GM18951 (cell line): Measurements from ENCODE around the gene NFE2L1.

Experiments used
- POLR2A ChIP-seq: IDR thresholded peaks from 4 replicates; pipeline ENCODE4 v1.6.1; 2011; ENCODE audit warnings: mild to moderate bottlenecking; ENCODE audit not compliant: insufficient read length, insufficient read depth; ENCODE audit errors: extremely low read depth
- in situ Hi-C: fragments of 300-500 bp; cut with MboI; formaldehyde crosslinking; loops from one replicate; pipeline ENCODE4 v1.12.0; 2022; ENCODE audit warnings: low sequenced_read_pairs, mixed read lengths, inconsistent platforms; ENCODE audit not compliant: unreplicated experiment

The NFE2L1 gene

DNA sequence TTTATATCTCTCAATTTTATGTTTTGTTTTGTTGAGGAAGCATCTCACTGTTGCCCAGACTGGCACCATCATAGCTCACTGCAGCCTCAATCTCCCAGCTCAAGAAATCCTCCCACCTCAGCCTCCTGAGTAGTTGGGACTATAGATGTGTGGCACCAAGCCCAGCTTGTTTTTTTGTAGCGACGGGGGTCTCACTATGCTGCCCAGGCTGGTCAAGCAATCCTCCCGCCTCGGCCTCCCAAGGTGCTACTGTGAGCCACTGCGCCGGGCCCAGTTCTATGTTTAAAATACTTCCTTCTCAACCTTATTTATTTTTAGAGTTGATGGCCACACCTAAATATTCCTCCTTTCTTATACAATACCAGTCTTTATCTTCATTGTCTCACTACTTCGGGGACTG lies 1.9 kb upstream of the NFE2L1 start:
- no peak for TF ChIP-seq POLR2A

DNA sequence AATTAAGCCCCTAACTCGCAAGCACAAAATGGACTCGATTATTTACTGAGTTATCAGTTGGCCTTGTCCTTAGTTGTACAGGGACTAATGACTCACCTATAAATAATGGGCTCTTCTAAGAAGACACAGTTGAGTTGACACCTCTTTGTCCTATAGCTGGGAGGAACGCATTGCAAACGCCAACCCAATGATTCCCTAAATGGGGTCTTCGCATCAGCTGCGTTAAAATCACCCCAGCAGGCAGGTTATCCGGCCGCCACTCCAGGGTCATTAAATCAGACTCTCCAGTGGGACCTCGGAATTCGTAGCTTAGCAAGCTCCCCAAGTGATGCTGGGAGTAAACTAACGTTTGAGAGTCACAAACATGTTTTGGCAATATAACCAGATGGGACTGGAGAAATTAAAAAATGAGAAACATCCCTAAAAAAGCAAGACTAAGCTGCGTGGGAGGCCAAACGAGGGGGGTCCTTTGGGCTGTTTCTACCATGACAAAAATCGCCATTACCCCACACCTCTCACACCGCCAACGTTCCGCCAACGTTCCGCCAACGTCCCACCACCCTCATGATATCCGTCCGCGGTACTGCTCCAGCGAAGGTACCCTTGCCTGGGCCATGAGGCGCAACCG lies 932 bp upstream of the NFE2L1 start:
- TF ChIP-seq POLR2A = peak; percentile 80
- in situ Hi-C loops = no loop called here

More for the DNA sequence above, 1.9 kb upstream of the NFE2L1 start:
- in situ Hi-C loops = no loop called here

DNA sequence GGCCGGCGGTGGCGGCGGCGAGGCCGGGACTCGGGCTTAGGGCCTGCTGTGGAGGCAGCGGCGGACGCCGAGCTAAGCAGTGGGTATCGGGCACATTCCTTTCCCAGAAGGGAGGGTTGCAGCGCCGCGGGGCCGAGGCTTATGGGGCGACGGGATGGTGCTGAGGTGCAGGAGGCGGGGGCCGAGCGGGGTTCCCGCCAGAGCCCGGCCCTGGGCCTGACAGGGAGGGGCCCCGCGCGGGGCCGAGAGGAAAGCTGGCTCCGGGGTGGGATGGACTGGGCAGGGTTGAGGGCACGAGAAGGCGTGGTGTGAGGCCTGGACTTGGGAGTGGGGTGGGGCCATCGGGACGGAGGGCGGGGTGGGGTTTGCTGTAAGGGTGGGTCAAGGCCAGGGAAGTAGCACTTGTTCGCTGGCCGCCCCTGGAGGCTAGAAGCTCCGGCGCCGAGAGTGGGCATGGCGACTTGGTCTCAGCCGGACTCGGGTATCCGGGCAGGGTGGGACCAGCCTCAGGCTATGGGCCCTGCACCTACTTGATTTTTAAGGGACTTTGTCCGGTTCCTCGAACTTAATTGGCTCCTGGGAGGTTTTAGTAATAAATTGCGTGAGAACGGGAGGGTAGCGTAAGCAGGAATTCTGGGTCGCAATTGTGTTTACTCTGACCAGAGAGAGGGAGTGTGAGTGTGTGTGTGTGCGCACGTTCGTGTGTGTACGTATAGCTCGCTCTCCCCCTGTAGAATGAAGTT lies 396 bp downstream of the NFE2L1 start:
- TF ChIP-seq POLR2A = peak; percentile 78

DNA sequence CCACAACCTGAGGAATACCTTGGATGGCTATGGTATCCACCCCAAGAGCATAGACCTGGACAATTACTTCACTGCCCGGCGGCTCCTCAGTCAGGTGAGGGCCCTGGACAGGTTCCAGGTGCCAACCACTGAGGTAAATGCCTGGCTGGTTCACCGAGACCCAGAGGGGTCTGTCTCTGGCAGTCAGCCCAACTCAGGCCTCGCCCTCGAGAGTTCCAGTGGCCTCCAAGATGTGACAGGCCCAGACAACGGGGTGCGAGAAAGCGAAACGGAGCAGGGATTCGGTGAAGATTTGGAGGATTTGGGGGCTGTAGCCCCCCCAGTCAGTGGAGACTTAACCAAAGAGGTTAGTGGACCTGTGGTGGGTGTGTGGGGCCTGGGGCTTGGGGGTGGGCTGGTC lies 3.1 kb downstream of the NFE2L1 start:
- in situ Hi-C loops = no loop called here
- no peak for TF ChIP-seq POLR2A

More for the DNA sequence above, 396 bp downstream of the NFE2L1 start:
- in situ Hi-C loops = no loop called here

DNA sequence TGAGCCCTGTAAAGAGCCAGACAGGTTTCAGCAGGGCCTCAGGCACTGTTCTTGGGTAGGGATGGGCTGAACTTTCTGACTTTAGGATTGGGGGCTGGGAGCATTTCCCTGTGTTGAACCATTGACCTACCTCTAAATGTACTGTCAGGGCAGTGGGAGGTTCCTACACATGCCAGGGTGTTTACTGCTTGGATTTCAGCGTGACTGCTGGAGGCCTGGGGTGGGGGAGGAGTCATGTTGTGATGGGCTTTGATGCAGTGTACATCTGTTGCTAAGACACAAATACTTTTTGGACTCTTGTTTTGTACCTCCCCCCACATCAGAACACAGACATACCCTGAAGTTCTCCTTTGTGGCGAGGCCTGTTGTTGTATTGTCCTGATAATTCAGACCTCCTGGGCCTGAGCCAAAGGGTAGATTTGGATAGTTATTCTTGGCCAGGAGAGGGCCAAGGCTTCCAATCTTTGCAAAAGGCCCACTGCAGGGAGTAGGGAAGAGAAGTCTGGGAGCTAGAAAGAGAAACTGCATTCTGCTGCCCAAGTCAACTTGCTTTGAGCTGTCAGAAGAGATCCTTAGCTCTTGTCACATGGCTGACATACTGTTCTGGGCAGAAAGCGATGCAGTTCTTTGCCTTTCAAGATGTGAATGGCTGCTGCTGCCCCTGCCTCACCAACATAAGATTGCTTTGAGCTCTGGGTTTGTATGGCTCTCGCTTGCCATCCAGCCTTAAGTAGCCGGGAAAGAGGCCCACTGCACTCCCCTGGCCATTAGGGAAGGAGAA lies 3.7 kb downstream of the NFE2L1 start:
- TF ChIP-seq POLR2A = no peak
- in situ Hi-C loops = no loop called here

DNA sequence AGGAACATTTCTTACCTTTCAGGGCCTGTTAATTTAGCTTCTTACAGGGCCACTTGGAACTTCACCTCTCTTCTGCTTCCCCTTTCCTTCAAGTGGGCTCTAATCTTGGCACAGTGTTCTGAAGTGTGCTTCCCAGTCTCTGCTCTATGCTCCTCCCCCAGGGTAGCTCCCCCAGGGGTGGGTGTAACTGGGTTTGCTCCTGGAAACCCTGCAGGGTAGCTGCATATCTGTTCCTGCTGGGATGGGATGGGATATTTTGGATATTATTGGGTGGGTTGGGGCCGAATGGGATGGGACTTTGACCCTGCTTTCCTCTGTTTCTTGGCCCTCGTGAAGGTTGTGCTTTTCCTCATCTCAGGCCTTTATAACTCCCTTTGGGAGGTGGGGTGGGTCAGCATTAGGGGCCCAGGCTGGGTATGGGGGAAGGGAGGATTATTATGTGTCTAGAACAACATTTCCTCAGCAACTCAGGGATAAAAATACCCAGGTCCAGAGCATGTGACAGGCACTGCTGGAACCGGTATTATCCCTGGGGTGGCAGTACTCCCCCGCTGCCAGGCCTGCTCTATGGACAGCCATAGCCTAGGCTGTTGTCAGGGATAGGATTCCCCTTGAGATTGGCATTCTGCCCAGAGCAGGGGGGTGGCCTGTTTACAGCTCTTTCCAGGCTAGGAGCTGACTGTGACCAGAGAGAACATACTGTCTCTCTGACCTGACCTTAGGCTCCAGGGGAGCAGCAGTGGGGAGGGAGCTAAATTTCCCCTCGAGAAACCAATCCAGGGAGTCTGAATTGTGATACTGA lies 5.0 kb downstream of the NFE2L1 start:
- in situ Hi-C loops = no loop called here
- no peak for TF ChIP-seq POLR2A

DNA sequence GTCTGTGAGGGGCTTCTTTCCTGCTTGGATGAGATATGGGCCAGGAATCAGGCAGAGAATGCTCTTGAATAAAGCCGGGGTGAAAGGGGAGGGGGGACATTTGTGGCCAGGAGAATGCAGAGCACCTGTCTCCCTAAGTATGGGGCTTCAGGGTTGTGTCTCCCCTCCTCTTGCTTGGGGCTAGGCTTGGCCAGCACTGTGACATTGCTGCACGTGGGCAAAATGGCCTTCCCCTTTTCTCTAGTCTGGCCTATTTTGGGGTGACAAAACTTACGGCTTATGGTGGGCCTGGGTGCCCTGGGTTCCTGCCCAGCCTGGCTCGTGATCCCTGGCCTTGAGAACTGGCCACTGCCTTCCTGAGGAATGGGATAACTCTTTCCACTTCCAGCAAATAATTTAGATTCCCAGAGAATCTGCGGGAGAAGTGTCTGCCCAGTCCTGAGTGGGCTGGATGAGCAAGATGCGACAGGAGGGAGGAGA lies 5.6 kb downstream of the NFE2L1 start:
- TF ChIP-seq POLR2A = no peak
- in situ Hi-C loops = no loop called here

DNA sequence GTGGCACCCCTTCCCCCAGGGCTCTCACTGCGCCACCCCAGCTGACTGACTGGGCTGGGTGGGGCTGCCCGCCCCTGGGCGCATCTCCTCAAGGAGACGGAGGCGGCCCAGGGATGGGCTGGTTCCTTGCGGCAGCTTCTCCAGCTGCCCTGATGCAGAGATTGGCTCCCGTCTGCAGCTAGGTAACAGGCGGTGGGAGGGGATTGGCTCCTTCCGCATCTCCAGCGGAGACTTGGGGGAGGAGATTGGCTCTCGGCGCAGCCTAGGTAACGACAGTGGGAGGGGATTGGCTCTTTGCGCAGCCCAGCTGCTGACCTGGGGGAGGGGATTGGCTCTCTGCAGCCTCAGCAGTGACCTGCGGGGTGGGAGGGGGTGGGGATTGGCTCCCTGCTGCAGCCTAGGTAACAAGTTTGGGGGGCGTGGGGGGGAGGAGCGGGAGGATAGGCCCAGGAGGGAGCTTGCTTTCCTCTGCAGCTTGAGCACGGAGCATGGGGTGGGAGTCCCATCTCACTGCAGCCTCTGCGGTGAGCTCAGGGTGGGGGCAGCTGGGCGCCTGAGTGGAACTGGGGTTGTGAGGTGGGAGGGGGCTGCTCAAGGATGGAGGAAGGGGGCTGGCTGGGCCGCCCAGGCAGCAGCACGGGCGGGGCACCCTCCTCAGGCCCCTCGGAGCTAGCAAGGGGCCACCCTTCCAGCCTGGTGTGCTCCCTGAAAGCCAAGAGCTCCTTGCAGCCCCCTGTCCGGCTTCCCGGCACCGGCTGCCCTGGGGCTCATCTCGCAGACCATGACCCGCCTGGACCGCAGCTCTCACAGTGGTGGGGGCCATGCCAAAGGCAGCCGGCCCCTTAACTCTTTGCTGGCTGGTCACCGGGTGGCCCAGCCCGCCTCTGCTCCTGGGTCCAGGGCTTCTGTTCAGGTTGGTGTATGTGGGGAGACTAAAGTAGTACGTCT lies 6.4 kb downstream of the NFE2L1 start:
- in situ Hi-C loops = no loop called here
- TF ChIP-seq POLR2A = no peak

DNA sequence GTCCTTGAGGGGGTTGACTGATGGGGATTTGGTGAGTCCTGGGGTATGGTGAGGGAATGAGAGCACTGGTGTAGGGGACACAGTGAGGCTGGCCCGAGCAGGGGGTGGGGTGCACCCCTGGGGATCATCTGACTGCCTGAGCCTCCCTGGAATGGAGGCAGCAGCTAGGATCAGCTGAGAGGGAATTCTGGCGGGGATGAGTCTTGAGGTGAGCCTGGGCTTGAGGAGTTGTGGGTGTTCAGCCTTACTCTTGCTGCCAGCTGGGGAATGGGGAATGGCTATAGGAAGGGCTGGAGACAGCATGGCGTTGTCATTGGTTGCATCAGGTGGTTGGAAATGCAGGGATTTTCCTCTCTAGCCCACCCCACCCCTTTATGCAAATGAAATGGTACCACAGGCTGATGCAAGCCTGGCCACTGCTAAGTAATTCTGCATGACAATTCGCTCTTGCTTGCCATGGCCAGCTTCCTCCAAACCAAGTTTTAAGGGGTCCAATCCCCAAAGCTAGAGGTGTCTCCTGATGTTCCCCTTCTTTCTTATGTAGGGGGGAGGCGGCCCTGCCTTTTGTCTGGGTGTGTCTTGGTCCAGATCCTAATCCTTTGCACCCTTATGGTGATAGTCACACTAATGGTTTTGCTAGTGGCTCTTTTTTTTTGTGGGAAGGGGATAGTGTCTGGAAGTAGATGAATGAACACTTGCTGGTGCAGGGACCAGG lies 7.5 kb downstream of the NFE2L1 start:
- in situ Hi-C loops = no loop called here
- peak; percentile 38 for TF ChIP-seq POLR2A

DNA sequence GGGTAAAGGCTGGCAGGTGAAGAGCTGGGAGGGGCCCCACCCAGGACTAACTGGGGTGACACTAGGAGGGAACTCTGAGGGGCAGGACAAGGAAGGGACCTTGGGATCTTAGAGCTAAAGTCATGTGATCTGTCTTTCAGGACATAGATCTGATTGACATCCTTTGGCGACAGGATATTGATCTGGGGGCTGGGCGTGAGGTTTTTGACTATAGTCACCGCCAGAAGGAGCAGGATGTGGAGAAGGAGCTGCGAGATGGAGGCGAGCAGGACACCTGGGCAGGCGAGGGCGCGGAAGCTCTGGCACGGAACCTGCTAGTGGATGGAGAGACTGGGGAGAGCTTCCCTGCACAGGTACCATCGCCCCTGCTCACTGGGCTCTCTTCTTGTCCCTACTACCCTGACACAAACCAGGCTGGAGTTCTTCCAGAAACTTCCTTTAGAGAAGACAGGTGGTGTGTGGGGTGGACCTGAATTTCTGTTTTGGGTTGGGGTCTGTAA lies 8.1 kb downstream of the NFE2L1 start:
- TF ChIP-seq POLR2A = no peak
- in situ Hi-C loops = no loop called here

DNA sequence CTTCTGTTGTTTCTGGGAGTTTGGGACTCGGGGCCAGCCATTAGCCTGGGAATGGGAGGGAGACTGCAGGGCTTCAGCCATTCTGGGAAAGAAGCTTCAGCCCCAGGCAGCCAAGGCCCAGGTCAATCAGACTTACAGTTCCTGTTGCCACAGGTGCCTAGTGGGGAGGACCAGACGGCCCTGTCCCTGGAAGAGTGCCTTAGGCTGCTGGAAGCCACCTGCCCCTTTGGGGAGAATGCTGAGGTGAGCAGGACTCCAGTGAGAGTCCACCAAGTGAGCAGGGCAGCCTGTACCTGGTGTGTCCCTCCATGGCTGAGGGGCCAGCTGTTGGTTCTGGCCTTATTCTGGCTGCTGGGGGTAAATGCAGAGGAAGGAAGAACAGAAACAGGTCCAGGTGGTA lies 8.7 kb downstream of the NFE2L1 start:
- TF ChIP-seq POLR2A = no peak
- in situ Hi-C loops = no loop called here
